ENCODE data around the gene TMC3.

GRCh38 chr15:81334768-81335435 is 39.1 kb downstream of the TMC3 start:
- TF ChIP-seq, protein P1, sequence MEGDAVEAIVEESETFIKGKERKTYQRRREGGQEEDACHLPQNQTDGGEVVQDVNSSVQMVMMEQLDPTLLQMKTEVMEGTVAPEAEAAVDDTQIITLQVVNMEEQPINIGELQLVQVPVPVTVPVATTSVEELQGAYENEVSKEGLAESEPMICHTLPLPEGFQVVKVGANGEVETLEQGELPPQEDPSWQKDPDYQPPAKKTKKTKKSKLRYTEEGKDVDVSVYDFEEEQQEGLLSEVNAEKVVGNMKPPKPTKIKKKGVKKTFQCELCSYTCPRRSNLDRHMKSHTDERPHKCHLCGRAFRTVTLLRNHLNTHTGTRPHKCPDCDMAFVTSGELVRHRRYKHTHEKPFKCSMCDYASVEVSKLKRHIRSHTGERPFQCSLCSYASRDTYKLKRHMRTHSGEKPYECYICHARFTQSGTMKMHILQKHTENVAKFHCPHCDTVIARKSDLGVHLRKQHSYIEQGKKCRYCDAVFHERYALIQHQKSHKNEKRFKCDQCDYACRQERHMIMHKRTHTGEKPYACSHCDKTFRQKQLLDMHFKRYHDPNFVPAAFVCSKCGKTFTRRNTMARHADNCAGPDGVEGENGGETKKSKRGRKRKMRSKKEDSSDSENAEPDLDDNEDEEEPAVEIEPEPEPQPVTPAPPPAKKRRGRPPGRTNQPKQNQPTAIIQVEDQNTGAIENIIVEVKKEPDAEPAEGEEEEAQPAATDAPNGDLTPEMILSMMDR (IDR thresholded peaks at IDR 0.05) = no peak
- no peak for TF ChIP-seq POLR2A (IDR thresholded peaks at IDR 0.05)
